HCT116 (cell line): ENCODE results near the gene KCNQ1OT1.

Experiments used
- EGR1 ChIP-seq: IDR thresholded peaks from 2 replicates; pipeline ENCODE4 v1.6.1; 2012; ENCODE audit warnings: low read depth
- ELF1 ChIP-seq: IDR thresholded peaks from 2 replicates; pipeline ENCODE4 v1.6.1; 2012; ENCODE audit warnings: low read depth, borderline replicate concordance
- EZH2 ChIP-seq: fragments of 200-600 bp; sonication (generic); IDR thresholded peaks from 2 replicates; pipeline ENCODE4 v1.6.1; 2017; ENCODE audit warnings: antibody characterized with exemption, mixed run types
- JUND ChIP-seq: IDR thresholded peaks from 2 replicates; pipeline ENCODE4 v1.6.1; 2012
- MAX ChIP-seq: IDR thresholded peaks from 2 replicates; pipeline ENCODE4 v1.6.1; 2012
- POLR2A ChIP-seq: IDR thresholded peaks from 2 replicates; pipeline ENCODE4 v1.7.0; 2011; ENCODE audit warnings: borderline replicate concordance; ENCODE audit not compliant: insufficient read depth, insufficient read length; ENCODE audit errors: extremely low read depth
- POLR2AphosphoS5 ChIP-seq: IDR thresholded peaks from 2 replicates; pipeline ENCODE4 v1.6.1; 2011; ENCODE audit warnings: mild to moderate bottlenecking, low read depth, low read length, moderate library complexity
- RAD21 ChIP-seq: IDR thresholded peaks from 2 replicates; pipeline ENCODE4 v1.6.1; 2012; ENCODE audit warnings: low read depth, mild to moderate bottlenecking
- REST ChIP-seq: IDR thresholded peaks from 2 replicates; pipeline ENCODE4 v1.6.1; 2012; ENCODE audit warnings: low read depth
- SIN3A ChIP-seq: IDR thresholded peaks from 2 replicates; pipeline ENCODE4 v1.6.1; 2012; ENCODE audit warnings: low read depth
- ZBTB33 ChIP-seq: IDR thresholded peaks from 2 replicates; pipeline ENCODE4 v1.6.1; 2011; ENCODE audit warnings: mild to moderate bottlenecking, low read length, moderate library complexity; ENCODE audit not compliant: insufficient replicate concordance; ENCODE audit errors: extremely low read depth
- ZNF274 ChIP-seq: fragments of 200-500 bp; sonication (Bioruptor generic); IDR thresholded peaks from 2 replicates; pipeline ENCODE4 v1.6.1; 2014; ENCODE audit warnings: mild to moderate bottlenecking, low read depth, low read length, inconsistent platforms
- TF ChIP-seq, protein P1 (sequence below), 3 experiments: fragments of 200-600 bp in 1 of 3; sonication (generic) in 1 of 3; IDR thresholded peaks in 2 of 3; conservative IDR thresholded peaks in 1 of 3; 2 replicates each; pipeline ENCODE4 v1.5.1; 2012 to 2017; ENCODE audit warnings: low read depth in 2 of 3, low read length in 2 of 3, antibody characterized with exemption in 1 of 3, borderline replicate concordance in 1 of 3, control low read depth in 1 of 3, mild to moderate bottlenecking in 1 of 3, mixed read lengths in 1 of 3, mixed run types in 1 of 3, moderate library complexity in 1 of 3; ENCODE audit not compliant: insufficient read depth in 1 of 3

- no peak for TF ChIP-seq POLR2AphosphoS5
- no peak for TF ChIP-seq ZBTB33
- no peak for TF ChIP-seq POLR2A
- TF ChIP-seq, protein P1, sequence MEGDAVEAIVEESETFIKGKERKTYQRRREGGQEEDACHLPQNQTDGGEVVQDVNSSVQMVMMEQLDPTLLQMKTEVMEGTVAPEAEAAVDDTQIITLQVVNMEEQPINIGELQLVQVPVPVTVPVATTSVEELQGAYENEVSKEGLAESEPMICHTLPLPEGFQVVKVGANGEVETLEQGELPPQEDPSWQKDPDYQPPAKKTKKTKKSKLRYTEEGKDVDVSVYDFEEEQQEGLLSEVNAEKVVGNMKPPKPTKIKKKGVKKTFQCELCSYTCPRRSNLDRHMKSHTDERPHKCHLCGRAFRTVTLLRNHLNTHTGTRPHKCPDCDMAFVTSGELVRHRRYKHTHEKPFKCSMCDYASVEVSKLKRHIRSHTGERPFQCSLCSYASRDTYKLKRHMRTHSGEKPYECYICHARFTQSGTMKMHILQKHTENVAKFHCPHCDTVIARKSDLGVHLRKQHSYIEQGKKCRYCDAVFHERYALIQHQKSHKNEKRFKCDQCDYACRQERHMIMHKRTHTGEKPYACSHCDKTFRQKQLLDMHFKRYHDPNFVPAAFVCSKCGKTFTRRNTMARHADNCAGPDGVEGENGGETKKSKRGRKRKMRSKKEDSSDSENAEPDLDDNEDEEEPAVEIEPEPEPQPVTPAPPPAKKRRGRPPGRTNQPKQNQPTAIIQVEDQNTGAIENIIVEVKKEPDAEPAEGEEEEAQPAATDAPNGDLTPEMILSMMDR (IDR thresholded peaks at IDR 0.05 in 2 of 3, conservative IDR thresholded peaks at IDR 0.05 in 1 of 3; ENCODE audit: borderline replicate concordance in 1 of 3, insufficient read depth in 1 of 3, low read depth in 2 of 3, low read length in 2 of 3) = no peak
- no peak for TF ChIP-seq RAD21
- no peak for TF ChIP-seq EZH2
- no peak for TF ChIP-seq ZNF274
- TF ChIP-seq REST = no peak
- no peak for TF ChIP-seq MAX
- no peak for TF ChIP-seq JUND
- TF ChIP-seq EGR1 = no peak
- no peak for TF ChIP-seq SIN3A
- TF ChIP-seq ELF1 = no peak
Observed at GRCh38 chr11:2701230-2701629, 1.4 kb upstream of the KCNQ1OT1 start.
